GM21381 (cell line): ENCODE measurements around the gene R3HDM2.

Source experiments
- ATAC-seq: cut with Tn5 transposase; IDR thresholded peaks from one replicate; pipeline ENCODE4 v1.9.1; 2021; ENCODE audit warnings: mild to moderate bottlenecking, moderate library complexity; ENCODE audit not compliant: unreplicated experiment

The R3HDM2 gene

DNA sequence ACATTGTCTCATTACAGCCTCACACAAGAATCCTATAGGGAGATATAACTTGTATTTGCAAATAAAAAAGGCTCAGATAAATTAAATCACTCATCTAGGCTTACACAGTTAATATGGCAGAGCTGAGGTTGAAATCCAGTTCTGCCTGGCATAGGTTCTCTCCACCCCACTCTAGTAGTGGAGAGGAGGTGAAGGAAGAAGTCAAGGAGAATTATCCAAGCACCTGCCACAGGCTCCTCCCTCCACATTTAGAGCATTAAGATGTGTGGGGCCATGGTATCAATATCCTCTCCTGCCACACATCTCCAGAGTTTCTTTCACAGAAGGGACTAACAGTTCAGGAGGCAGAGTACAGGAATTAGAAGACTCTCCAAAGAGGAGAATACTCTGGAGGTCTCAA is 157.3 kb downstream of the R3HDM2 start:
- no peak for ATAC-seq

DNA sequence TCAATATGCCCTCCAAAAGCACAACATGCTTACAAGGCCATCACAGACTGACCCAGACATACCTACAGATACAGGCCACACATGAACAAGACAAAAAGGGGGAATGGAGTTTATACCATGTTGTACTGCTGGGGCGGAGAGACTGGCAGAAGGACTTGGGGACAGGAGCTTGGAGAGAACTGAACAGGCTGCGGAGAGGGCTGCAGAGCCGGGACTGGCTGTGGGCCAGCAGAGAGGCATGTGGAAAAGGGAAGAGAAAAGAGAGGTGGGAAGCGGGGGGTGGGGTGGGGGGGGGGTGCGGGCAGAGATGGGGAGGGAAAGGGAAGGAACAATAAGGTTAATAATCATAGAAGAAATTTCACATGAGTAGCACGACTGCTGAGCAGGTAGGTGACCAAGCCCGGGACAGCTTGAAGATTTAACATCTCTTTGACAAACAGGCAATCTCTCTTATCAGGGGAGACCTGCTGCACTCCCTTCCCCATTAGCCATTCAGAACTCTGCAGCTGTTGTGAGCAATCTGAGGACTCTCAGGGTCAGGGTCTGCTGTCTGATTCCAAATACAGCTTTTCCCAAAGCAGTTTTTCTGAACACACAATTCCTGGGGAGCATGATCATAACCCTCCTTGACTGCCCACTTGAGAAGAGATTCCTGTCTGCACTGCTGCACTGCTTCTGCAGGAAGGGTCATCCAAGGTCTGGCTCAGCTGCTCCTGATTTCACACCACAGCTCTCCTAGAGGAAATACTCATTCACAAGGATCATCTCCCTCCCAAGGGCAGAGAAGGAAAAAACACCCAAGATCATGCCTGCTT is 158.3 kb downstream of the R3HDM2 start:
- no peak for ATAC-seq

DNA sequence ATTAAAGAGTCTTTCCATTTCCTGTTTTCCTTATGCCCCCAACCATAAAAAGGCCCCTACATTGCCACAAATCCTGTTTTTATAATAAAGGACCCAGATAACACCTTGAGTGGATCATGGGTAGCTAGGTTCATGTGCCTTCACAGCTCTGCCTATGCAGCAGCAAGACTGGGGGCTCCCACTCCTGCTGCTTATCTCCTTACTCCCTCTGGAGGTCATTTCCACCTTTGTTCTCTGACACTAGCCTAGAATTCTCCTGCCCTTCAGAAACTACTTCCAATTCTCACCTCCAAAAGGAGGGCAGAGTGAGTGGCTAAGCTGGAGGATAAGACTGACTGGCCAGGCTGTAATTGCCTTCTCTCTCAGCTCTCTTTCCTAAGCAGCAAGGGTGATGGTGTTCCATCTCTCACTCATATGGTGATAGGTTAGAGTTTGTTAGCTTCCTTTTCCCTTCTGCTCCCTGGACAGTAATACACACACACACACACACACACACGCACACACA is 159.8 kb downstream of the R3HDM2 start:
- no peak for ATAC-seq

- ATAC-seq, result no peak
These were observed 162.6 kb downstream of the R3HDM2 start for GRCh38 chr12:57268264-57268663.

DNA sequence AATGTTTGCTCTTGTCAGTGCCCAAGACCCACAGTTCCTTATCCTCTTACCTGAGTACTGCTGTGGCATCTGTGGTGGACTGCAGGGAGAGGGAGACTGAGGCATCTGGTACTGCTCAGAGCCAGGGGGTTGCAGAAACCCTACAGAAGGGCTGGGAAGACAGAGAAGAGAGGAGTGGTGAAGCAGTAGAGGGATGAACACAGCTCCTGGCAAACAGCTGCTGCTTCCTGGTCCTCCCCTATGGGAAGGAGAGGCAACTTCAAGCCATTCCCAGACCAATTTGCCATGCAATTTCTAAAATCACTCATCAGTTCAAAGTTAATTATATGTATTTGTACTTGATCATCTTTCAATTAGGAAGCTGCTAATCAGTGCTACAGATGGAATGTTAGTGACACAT is 164.2 kb downstream of the R3HDM2 start:
- ATAC-seq, result no peak

DNA sequence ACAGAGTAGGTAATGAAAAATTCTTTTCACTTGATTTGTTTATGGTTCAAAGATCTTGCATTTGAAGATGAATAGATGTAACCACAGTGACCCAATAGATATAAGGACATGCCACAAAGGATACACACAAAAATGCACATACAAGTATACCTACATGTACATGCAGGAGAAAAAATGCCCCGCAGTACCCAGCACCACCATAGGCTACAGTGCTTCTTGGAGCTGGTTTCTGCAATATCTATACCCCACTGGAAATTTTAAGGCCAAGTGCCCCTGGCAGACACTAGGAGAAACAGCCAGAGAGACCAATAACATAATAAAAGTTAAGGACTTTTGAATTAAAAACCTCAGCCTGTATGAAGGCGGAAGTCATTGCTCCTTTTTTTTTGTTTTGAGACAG is 167.7 kb downstream of the R3HDM2 start:
- no peak for ATAC-seq

- ATAC-seq, result no peak
These were observed 168.6 kb downstream of the R3HDM2 start for GRCh38 chr12:57262126-57262822.

DNA sequence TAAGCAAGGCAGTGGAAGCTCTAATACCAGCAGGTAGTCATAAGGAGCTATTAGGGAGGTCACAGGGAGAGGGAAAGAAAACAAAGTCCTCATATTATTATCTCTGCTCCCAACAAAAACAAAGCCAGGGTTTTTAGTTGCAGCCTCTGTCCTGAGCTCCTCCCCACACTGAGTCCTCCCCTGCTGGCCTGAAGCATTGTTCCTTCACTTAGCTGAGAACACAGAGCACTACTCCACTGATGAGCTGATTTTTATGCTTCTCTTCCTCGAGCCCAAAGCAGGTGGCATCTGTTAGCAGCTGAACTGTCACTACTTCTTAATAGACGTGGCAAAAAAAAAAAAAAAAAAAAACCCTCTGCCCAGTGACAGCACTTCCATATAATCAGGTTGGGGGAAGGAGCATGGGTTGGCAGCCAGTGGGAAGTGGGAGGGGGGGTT is 169.4 kb downstream of the R3HDM2 start:
- ATAC-seq, result no peak

- no peak for ATAC-seq
These were observed 170.5 kb downstream of the R3HDM2 start for GRCh38 chr12:57260366-57260765.

DNA sequence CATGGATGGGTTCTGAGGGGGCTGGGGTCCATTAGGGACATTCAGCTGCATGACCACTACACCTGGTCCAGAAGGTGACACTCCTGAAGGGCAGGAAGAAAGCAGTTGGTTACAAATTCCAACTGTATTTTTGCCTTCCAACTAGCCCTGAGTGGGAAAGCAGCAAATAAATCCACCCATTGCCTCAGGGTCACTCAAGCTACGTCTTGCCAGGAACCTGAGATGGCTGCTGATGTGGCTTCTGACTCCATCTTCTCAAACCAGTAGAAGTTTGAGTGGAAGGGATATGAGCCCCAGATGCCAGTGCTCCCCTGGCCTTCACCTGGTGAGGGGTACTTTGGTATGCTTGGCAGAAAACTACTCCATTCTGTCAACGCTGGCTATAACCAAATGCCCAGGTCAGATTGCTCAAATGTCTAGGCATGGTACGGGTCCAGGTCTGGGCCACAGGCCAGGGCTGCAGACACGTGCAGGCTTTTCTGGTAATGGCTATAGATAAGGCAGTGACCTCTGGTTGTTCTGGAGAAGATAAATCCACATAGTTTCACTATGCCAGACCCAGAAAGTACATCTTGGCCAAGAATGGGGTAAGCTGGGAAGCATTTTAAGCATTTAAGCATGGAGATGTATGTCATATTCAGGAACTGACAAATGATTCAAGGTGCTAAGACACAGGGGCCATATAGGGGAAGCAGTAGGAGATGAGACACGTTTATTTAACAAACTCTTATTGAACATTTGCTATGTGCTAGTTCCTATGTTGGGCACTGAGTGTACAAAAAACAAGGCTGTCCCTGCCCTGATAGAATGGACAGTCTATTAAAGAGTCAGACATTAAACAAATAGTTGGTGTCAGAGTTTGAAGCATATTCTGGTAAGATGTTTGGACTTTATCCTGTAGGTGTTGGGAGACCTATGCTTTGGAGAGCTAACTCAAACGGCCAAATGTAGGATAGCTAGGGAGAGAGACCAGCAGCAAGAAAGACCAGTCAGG is 171.6 kb downstream of the R3HDM2 start:
- ATAC-seq, result no peak

DNA sequence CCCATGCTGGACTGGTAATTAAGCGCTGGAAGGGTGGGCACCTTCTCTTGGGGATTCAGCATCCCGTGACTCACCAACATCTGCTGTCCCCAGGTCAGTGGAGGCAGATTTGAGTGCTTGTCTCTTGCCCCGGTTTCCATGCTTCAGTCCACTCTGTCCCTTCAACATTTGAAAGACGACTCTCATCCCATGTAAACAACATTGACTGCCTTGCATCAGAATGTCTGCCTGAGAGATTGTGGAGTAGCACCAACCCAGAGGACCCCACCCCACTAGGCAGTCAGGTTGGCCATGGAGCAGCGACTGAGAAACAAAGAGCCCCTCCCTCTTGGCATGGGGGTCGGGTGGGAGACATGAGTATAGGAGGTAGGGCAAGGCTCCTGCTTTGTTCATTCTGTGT is 174.9 kb downstream of the R3HDM2 start:
- no peak for ATAC-seq

GRCh38 chr12:57254506-57255280 is 176.2 kb downstream of the R3HDM2 start:
- no peak for ATAC-seq

- no peak for ATAC-seq
These were observed 179.9 kb downstream of the R3HDM2 start, which contains the start of gene STAC3 for GRCh38 chr12:57250956-57251355. Gene STAC3, minus strand, starts transcription at chr12:57251187. Its CDS starts 1,551 bp downstream, at chr12:57249636.

GRCh38 chr12:57250541-57250940 is 180.3 kb downstream of the R3HDM2 start:
- ATAC-seq, result no peak

- ATAC-seq, result no peak
These were observed 181.7 kb downstream of the R3HDM2 start for GRCh38 chr12:57248934-57249742.

GRCh38 chr12:57247041-57247440 is 183.8 kb downstream of the R3HDM2 start:
- no peak for ATAC-seq

DNA sequence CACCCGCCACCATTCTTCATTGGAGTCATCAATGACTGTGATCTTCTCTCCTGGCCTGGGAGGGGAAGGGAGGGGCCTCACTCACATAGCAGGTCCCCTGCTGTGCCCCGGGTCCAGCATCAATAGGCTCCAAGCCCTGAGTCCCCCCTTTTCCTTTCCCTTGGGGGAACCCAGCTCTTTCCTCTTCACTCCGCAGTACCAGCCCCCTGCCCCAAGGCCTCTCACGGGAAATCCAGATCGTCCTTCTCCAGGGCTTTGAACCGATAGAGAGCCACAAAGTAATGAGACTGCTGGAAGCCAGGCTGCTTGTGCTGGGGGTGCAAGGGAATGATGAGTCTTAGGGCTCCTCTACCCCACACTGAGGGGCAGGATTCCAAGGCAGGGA is 186.5 kb downstream of the R3HDM2 start:
- no peak for ATAC-seq

DNA sequence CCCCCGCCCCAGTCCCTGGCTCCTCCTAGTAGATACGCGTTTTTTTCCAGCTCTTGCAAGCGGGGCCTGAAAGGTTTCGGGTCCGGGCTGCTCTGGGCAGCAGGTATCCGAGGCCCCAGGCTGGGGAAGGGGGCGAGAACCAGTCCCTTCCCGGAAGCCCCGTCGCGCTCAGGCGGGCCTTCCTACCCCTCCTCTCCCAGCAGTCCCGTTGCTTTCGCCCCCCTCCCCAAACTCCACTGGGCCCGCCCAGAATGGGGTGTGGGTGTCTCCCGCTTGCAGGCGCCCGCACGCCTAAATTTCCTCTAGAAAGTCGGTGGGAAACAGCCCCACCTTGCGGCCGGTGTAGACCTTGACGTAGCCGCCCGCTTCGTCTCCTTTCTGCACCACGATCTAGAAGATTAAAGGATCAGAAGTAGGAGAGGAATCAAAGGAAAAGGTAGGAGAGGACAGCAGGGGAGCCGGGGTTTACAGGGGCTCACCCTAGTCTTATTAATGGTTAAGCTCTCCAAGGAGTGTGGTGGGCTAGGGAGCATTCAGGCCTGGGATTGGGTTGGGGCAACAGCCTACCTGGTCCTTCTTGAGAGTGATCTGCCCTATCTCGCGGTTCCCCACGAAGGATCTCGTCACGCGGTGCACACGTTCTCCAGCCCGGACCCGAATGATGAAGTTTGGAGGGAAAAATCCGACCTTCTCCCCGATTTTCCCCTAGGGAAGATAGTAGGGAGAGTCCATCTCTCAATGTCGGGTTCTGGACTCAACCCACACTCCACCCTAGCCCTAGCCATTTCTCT is 187.1 kb downstream of the R3HDM2 start:
- no peak for ATAC-seq
